GM18909 (cell line): Measurements from ENCODE around the gene RSBN1L.
"Not testable (repeated sequence)": the region's sequence is repeated elsewhere in the genome, so short reads cannot be mapped to it uniquely, and the experiment has no call there.

Experiments used
- ATAC-seq: cut with Tn5 transposase; IDR thresholded peaks from one replicate; pipeline ENCODE4 v1.9.1; 2021; ENCODE audit warnings: mild to moderate bottlenecking; ENCODE audit not compliant: unreplicated experiment, poor library complexity

RSBN1L gene

GRCh38 chr7:77696057-77696642, at the start of gene RSBN1L:
TSS of gene RSBN1L (plus strand) at chr7:77696459. CDS start at chr7:77696470, 11 bp downstream.
- peak; percentile 96 for ATAC-seq

GRCh38 chr7:77648742-77649338, 47.4 kb upstream of the RSBN1L start:
- no peak for ATAC-seq

- ATAC-seq: no peak
These were observed 46.4 kb upstream of the RSBN1L start for GRCh38 chr7:77649716-77650349.

GRCh38 chr7:77651575-77652162, 44.6 kb upstream of the RSBN1L start:
- ATAC-seq: no peak

- ATAC-seq: not testable (repeated sequence)
These were observed 43.4 kb upstream of the RSBN1L start for GRCh38 chr7:77652826-77653225.

- no peak for ATAC-seq
These were observed 42.7 kb upstream of the RSBN1L start for GRCh38 chr7:77653572-77653971.

- no peak for ATAC-seq
These were observed 40.9 kb upstream of the RSBN1L start for GRCh38 chr7:77655356-77655755.

- no peak for ATAC-seq
These were observed 40.3 kb upstream of the RSBN1L start for GRCh38 chr7:77655836-77656455.

GRCh38 chr7:77657427-77658224, 38.6 kb upstream of the RSBN1L start:
- ATAC-seq: peak; percentile 55

GRCh38 chr7:77658928-77659327, 37.3 kb upstream of the RSBN1L start:
- no peak for ATAC-seq

GRCh38 chr7:77661816-77662215, 34.4 kb upstream of the RSBN1L start:
- no peak for ATAC-seq

- ATAC-seq: no peak
These were observed 33.4 kb upstream of the RSBN1L start for GRCh38 chr7:77662869-77663268.

- ATAC-seq: no peak
These were observed 31.5 kb upstream of the RSBN1L start for GRCh38 chr7:77664715-77665114.

- no peak for ATAC-seq
These were observed 31.1 kb upstream of the RSBN1L start for GRCh38 chr7:77665161-77665560.

GRCh38 chr7:77667459-77668086, 28.7 kb upstream of the RSBN1L start:
- ATAC-seq: no peak

GRCh38 chr7:77674878-77675277, 21.4 kb upstream of the RSBN1L start:
- ATAC-seq: peak; percentile 61

- ATAC-seq: no peak
These were observed 16.7 kb upstream of the RSBN1L start for GRCh38 chr7:77679608-77680007.

- no peak for ATAC-seq
These were observed 16.0 kb upstream of the RSBN1L start for GRCh38 chr7:77680266-77680665.

- ATAC-seq: no peak
These were observed 12.2 kb upstream of the RSBN1L start for GRCh38 chr7:77684030-77684429.

GRCh38 chr7:77685233-77685632, 11.0 kb upstream of the RSBN1L start:
- no peak for ATAC-seq
